ENCODE measurements around the gene HDAC4.

Gene HDAC4

DNA sequence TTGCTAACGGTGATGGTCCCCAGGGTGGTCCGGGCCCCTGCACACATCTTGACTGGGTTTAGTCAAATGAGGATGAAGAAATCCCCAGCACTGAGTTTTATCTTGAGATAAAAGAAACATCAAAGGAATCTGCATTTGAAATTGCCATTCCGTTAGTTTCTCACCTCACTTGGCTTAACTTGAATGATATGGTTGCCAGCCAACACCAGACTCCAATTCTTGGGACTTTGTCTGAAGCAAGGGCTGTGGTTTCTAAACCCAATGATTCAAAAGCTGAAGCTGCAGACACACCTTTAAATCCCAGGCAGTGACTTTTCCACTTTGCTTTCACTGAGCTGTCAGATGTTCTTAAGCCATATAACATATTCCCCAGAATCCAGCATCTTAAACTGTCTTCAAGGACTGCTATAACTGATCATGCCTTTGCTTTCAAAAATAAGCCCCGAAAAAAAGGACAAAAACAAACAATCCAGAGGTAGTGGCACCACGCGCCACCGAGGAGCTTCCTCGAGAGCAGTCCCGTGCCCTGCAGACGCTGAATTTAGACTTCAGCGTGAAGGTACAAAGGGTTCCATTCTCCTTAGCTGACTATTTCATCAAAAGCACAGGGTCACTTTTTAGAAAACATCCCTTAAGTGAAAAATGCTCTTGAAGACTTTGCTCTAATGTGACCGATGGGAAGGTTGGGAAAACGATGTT, 189.3 kb downstream of the HDAC4 start:
- no peak for DNase-seq

DNA sequence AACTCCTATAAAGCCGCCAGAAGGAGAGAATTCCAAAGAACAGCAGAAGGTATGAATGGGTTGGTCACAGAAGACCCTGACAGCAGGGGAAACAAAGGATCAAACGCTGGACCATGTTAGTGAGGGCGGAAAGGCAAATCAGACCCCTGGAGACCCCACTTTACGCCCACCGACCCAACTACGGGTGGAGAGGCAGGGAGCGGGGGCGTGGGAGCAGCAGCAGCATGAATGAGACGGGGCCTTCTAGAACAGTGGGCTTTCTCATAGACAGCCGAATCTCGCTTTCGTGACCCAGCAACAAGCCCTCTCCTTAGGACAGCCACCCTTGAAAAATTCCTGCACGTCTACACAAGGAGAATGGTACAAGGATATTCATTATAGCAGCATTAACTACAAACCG, 191.0 kb downstream of the HDAC4 start:
- DNase-seq = no peak

- no peak for DNase-seq
Measured at GRCh38 chr2:239208465-239209180, 192.2 kb downstream of the HDAC4 start.

DNA sequence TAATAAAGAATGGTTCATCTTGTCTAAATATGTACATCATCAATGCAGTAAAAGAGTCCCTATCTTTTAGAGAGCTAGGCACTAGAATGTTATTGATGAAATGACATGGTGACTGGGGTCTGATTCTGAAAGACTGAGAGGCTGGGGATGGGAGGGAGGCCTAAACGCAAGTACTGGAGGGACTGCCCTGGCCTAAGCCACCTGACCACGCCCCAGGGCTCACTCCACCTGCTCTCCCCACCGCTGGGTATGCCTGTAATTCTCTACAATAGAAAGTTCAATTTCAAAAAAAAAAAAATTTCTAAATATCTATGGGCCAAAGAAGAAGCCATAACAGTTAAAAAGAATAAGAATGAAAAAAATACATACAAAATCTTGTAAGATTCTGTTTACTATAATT, 194.0 kb downstream of the HDAC4 start:
- no peak for DNase-seq

DNA sequence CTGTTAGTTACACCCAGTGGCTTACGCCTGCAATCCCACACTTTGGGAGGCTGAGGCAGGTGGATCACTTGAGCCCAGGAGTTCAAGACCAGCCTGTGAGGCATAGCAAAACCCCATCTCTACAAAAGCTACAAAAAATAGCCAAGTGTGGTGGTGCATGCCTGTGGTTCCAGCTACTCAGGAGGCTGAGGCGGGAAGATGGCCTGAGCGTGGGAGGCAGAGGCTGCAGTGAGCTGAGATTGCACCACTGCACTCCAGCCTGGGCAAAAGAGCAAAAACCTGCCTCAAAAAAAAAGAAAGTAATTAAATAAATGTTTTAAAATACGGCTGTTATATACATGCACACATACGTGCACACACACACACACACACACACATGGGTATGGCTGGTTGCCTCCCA, 194.8 kb downstream of the HDAC4 start:
- no peak for DNase-seq

DNA sequence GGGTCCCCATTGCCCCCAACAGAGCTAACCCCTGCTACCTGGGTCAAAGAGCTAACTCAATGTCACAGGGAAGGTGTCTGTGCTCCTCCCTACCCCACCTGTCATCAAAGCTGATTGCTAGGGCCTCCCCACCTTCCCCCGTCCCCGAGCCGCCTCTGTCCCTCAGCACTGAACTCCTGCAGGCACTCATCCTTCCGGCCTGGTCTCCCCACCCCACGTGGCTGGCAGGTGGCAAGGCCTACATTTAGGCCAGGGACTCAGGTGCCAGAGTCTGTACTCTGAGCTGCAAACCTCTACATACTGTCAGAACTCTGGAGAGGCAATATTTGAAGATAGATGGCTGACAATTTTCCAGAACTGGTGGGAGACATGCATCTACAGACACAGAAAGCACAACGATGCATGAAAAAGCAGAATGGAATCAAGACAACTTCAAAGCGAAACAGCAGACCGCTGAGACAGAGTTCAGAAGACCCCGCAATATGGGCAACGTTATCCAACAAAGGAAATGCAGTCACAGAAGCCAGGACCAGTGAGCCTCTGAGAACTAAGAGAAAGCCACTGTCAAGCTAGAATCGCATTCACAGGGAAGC, 195.8 kb downstream of the HDAC4 start:
- DNase-seq = no peak

DNA sequence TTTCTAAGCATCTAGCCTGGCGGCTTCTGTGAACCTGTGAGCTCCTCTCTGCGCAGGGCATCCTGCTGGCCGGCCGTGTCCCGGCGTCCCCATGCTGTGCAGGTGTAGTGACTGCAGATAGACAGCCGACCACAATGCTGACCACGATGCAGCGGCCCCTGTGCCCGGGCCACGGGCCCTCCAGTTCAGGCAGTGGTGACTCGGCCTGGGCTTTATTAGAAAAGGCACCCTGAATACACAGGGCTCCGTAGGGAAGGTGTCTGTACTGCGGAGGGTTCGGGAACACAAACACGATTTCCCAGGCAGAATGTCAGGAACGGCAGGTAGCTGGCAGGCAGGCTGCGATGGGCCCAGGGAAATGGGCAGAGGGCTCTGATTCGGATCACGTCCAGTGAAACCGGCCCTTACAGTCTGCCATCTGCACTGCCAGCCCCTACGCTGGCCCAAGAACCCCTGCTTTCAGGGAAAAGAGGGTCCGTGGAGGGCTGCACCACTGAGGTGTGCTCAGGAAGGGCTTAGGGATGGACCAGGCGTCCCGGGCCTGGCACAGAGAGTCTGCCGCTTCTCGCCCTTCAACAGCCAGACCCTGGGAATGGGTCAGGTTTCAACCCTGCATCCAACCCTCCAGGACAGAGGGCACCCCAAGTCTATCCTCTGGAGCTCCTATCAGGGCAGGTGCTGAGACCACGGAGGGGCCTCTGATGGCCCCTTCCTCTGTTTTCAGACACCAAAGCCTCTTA, 196.5 kb downstream of the HDAC4 start:
- no peak for DNase-seq

- DNase-seq = no peak
Measured at GRCh38 chr2:239203443-239204135, 197.2 kb downstream of the HDAC4 start.

DNA sequence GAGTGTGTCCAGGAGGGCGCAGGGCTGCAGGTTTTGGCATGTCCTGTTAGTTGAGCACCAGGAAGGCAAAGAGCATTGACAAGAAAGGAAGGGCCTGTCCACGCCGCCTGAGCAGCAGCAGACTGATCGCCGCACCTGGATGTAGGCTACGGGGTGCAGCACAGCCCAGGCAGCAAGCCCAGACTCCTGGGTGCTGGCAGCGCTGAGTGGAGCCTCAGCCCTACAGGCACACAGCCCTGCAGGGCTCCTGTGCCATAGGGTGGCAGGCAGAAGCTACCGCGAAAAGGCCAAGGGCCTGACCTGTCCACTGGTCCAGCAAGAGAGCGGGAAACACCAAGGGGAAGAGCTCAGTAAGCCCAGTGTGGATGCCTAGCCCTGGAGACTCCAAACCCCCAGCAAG, 198.0 kb downstream of the HDAC4 start:
- no peak for DNase-seq

GRCh38 chr2:239202343-239202742, 198.5 kb downstream of the HDAC4 start:
- DNase-seq = no peak

- no peak for DNase-seq
Measured at GRCh38 chr2:239201884-239202283, 198.9 kb downstream of the HDAC4 start.

- no peak for DNase-seq
Measured at GRCh38 chr2:239201531-239201876, 199.3 kb downstream of the HDAC4 start.

- DNase-seq = no peak
Measured at GRCh38 chr2:239200646-239201530, 199.9 kb downstream of the HDAC4 start.

- DNase-seq = no peak
Measured at GRCh38 chr2:239199041-239199768, 201.6 kb downstream of the HDAC4 start.

- no peak for DNase-seq
Measured at GRCh38 chr2:239198221-239198620, 202.6 kb downstream of the HDAC4 start.

DNA sequence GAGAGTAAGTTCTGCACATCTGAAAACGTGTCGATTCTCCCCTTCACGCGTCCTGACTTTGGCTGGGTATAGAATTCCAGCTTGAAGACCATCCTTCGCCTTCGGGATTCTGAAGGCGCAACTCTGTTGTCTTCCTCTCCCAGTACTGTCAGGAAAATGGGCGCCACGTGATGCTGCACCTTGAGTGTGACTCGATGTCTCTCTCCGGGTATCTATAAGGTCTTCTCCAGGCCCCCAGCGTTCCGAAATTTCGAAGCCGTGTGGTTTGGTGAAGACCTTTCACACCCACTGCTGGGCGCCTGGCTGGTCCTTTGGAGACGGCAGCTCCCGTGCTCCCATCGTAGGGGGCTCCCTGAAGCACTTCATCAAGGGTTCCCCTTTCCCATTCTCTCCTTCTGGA, 203.7 kb downstream of the HDAC4 start:
- no peak for DNase-seq

DNA sequence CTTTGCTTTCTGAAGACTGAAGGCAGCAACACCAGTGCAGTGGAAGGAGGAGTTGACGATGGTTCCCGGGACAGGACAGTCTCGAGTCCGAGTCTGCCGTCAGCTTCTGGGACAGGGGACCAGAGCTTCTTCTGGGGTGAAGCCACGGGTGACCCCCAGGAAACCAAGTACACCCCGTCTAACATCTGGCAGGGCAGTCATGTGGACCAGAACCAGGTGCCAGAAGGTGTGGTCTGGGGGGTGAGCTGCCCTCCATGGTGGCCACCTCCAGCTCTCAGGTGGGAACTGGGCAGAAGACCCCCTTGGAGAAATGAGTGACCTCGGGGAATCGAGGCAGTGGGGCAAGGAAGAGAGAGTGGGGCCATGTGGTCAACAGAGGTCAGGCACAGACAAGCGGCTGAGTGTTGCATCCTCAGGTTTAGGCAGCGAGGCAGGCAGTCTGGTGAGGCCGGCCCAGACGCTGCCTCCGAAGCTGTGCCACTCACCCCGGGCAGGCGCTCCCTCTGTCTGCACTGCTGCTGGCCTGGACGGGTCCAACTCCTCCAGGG, 204.3 kb downstream of the HDAC4 start:
- DNase-seq = no peak

GRCh38 chr2:239195992-239196391, 204.8 kb downstream of the HDAC4 start:
- DNase-seq = no peak

DNA sequence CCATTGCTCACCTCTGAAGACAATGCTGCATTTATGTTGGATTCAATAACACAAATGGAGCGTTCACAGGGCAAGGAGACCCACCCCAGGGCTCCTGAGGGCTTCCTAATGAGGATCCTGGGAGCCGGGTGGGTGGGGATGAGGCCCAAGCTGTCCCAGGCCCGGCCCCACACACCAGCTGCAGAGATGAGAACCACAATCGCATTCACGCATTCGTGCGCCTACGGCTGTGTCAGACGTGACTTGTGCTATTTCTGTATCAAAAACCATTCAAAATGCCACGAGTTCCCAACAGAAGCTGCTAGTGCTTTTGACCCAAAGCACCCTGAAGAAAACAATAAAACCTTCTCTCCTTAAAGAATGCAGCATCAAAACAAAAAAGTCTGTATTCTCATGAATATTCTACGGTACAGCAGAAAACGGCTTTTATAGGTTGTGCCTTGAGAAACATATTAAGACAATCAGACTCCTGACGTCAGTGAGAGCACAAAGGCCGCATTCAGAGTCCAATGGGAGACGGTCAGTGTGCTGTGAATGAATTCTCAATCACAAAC, 205.4 kb downstream of the HDAC4 start:
- no peak for DNase-seq

DNA sequence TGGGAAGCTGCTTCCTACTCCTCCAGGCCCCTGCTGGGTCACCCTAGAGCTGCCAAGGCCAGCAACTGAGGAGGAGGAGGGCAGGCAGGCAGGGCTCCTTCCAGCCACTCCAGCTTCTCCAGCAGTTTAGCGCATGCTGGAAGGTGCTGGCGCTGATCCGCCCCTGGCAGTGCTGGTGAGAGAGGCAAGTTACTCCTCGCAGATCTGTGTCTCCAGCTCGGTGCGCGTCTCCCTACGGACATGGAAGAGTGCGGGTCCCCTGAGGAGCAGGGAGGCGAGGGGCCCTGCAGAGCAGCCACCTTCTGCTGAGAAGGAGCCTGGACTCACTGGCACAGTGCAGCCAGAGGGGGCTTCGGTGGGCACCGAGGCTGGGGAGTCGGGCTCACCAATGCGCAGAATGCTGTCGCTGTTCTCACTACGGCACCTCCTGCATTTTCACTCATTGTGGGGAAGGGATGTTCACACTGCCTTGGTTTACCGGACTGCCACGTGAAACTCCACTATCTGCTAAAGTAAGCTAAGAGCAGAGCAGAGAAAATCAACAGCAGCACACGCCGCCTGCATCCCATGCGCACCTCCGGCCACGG, 206.0 kb downstream of the HDAC4 start:
- DNase-seq = no peak
